HG03139 (cell line): ENCODE data around the gene EID1.
"Not testable (repeated sequence)": the region's sequence is repeated elsewhere in the genome, so short reads cannot be mapped to it uniquely, and the experiment has no call there.

Experiments
- ATAC-seq: cut with Tn5 transposase; IDR thresholded peaks from one replicate; pipeline ENCODE4 v1.9.1; 2021; ENCODE audit not compliant: unreplicated experiment

Gene EID1

DNA sequence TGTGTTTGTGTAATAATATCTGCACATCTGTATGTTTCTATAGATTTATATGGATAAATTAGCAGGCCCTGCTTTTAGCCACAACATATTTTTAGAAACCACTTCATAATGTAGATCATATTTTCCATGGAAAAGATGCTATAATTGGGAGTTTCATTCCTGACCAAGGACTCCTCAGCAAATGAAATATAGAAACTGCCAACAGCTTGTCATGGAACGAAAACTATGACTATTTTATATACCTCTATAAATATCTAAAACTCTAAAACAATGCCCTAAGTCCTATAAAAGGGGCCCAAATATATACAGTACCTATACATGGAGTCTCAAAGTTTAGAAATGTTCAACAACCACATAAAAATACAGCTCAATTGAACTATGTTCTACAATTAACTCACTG is 27.9 kb downstream of the EID1 start:
- no peak for ATAC-seq

DNA sequence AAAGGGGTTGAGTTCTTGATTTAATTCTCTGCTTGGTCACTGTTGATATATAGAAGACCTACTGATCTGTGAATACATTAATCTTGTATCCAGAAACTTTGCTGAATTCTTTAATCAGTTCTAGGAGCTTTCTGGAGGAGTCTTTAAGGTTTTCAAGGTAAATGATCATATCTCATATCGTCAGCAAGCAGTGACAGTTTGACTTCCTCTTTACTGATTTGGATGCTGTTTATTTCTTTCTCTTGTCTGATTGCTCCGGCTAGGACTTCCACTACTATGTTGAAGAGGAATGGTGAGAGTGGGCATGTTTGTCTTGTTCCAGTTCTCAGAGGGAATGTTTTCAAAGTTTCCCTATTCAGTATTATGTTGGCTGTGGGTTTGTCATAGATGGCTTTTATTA is 31.4 kb downstream of the EID1 start:
- ATAC-seq, result not testable (repeated sequence)

GRCh38 chr15:48910554-48910953 is 32.6 kb downstream of the EID1 start:
- not testable (repeated sequence) for ATAC-seq

GRCh38 chr15:48913141-48913540 is 35.2 kb downstream of the EID1 start:
- ATAC-seq, result no peak

DNA sequence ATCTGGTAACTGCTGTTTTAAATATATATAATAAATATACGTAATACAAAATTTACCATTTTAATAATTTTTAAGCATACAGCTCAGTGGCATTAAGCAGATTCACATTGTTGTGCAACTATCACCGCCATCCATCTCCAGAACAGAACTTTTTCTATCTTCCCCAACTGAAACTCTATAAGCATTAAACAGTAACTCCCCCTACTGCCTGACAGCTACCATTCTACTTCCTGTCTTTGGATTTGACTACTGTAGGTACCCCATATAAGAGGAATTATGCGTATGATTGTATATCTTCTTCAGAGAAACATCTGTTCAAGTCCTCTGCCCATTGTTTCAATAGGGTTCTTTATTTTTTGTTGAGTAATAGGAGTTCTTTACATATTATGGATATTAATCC is 36.8 kb downstream of the EID1 start:
- ATAC-seq, result no peak

DNA sequence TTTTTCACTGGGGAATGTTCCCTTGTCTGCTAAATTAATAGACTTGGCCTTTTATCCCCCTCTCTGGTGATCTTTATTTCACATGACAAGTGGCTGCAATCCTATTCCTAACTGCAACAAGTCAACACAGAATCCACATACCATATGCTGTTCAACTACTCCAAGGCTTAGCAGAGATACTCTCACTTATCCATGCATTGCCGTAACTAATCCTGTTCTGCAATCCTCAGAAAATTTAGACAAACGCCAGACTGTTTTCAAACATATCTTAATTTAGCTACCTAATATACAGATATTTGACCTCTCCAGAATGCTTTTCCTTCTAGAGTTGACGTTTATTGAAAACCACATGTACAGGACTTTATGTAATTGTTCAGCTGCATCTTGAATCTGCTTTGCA is 37.9 kb downstream of the EID1 start:
- ATAC-seq, result no peak

GRCh38 chr15:48916721-48917120 is 38.8 kb downstream of the EID1 start:
- no peak for ATAC-seq

GRCh38 chr15:48922046-48922445 is 44.1 kb downstream of the EID1 start:
- no peak for ATAC-seq

GRCh38 chr15:48924528-48925393 is 46.8 kb downstream of the EID1 start:
- ATAC-seq, result no peak

- no peak for ATAC-seq
These were observed 47.8 kb downstream of the EID1 start for GRCh38 chr15:48925714-48926223.

DNA sequence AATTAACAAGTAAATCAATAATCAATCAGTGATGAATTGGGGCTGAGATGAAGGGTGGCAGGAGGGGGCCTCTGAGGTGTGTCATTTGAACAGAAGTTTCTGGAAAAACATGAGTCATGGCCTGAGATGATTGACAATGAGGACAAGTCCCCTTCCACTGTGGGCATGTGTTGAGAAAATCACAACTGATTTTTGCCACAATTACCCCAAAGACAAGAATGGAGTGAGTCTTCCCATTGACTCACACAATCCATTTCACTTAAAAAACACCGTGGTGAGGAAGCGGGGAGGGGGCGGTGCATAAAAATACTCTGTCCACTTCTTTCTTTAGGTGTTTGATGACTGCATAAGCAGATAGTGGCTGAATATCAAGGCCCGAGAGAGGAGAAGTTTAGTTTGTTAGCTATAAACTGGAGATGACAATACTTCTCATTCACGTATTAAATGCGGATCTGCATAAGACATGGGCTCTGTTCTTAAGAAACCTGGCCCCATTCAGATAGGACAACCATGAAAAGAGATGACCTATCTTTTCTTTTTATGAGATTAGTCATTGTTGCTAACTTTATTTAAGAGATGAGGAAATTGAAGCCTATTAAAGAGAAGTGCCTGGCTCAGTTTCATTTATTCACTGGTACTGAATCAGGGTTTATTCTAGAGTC is 51.1 kb downstream of the EID1 start:
- ATAC-seq, result no peak

GRCh38 chr15:48929661-48930060 is 51.7 kb downstream of the EID1 start:
- no peak for ATAC-seq
